HCT116 (cell line): Measurements from ENCODE around the gene PCGF2. TPM values are rescaled to one million over a fixed set of nuclear protein-coding genes. Genes with fewer than 3 reads are reported as not detected.

Experiments used
- ATAC-seq: fragments of 200-7000 bp; cut with Tn5 transposase; 2 replicates; pipeline ENCODE4 v1.9.1; 2020; ENCODE audit warnings: mild to moderate bottlenecking, moderate library complexity
- BruUV-seq: library from RNA; stranded (reverse); fragments of 400-500 nt; replicated peaks from 2 replicates; lab custom pipeline; 2021; lab: Mats Ljungman, UMichigan
- CTCF ChIA-PET: fragments of 300-600 bp; sonication (Branson Sonifier 250); formaldehyde crosslinking; loops from one replicate; lab custom pipeline; 2021; ENCODE audit warnings: antibody characterized with exemption; lab: Charles Lee
- POLR2A ChIA-PET: fragments of 300-600, 350-600 bp; sonication (Branson Sonifier 250); formaldehyde crosslinking; loops from one replicate; lab custom pipeline; 2021; ENCODE audit warnings: antibody characterized with exemption; lab: Charles Lee
- RAD21 ChIA-PET, 2 experiments: fragments of 300-600 bp; sonication (Branson Sonifier 250); formaldehyde crosslinking; loops; one replicate each; lab custom pipeline; 2023; ENCODE audit warnings: low total read pairs in 2 of 2; ENCODE audit not compliant: uncharacterized antibody in 2 of 2, unreplicated experiment in 2 of 2, low non-redundant PET in 1 of 2; lab: Charles Lee
- DNase-seq: peaks from one replicate; pipeline ENCODE4 v3.0.0-alpha.2; 2010; ENCODE audit warnings: low read depth, low spot score
- H2AFZ ChIP-seq: fragments of 200-600 bp; shearing (Covaris generic), sonication (generic); 2 replicates; pipeline ENCODE4 v1.6.1; 2017; ENCODE audit warnings: low read depth, mixed run types, mixed read lengths, antibody characterized with exemption, low read length; ENCODE audit not compliant: poor library complexity, severe bottlenecking
- H3K27ac ChIP-seq: 2 replicates; pipeline ENCODE4 v1.5.1; 2012; ENCODE audit warnings: low read depth, low read length
- H3K27me3 ChIP-seq: fragments of 200-600 bp; sonication (generic); 2 replicates; pipeline ENCODE4 v1.6.1; 2016; ENCODE audit warnings: mixed run types, low read length, mixed read lengths; ENCODE audit not compliant: insufficient read depth
- H3K36me3 ChIP-seq, 2 experiments: fragments of 200-500 bp in 1 of 2; fragments of 200-600 bp in 1 of 2; sonication (Bioruptor generic) in 1 of 2; sonication (generic) in 1 of 2; 2 replicates each; pipeline versions ENCODE4 v1.5.1 to v1.6.1; 2014 to 2016; ENCODE audit warnings: low read length in 2 of 2, inconsistent platforms in 1 of 2, mixed read lengths in 1 of 2, mixed run types in 1 of 2; ENCODE audit not compliant: insufficient read depth in 2 of 2, control insufficient read depth in 1 of 2
- H3K4me1 ChIP-seq, 2 experiments: fragments of 200-600 bp in 1 of 2; sonication (generic) in 1 of 2; 2 replicates each; pipeline versions ENCODE4 v1.5.1 to v1.6.1; 2012 to 2017; ENCODE audit warnings: low read length in 2 of 2, inconsistent platforms in 1 of 2, mild to moderate bottlenecking in 1 of 2, mixed read lengths in 1 of 2, mixed run types in 1 of 2, moderate library complexity in 1 of 2; ENCODE audit not compliant: insufficient read depth in 2 of 2, control insufficient read depth in 1 of 2
- H3K4me2 ChIP-seq: fragments of 200-600 bp; sonication (generic); 2 replicates; pipeline ENCODE4 v1.6.1; 2017; ENCODE audit warnings: mixed run types, low read length, mixed read lengths
- H3K4me3 ChIP-seq, 2 experiments: fragments of 200-600 bp in 1 of 2; sonication (generic) in 1 of 2; replicated peaks in 1 of 2; 2 replicates each; pipeline ENCODE4 v1.5.1; 2011 to 2016; ENCODE audit warnings: low read length in 2 of 2, control low read depth in 1 of 2, low read depth in 1 of 2, mild to moderate bottlenecking in 1 of 2, mixed read lengths in 1 of 2, mixed run types in 1 of 2
- H3K79me2 ChIP-seq: fragments of 200-600 bp; sonication (generic); 2 replicates; pipeline ENCODE4 v1.6.1; 2017; ENCODE audit warnings: mild to moderate bottlenecking, mixed run types, low read length, moderate library complexity, mixed read lengths; ENCODE audit not compliant: insufficient read depth
- H3K9ac ChIP-seq: fragments of 200-600 bp; sonication (generic); 2 replicates; pipeline ENCODE4 v1.6.1; 2016; ENCODE audit warnings: low read length, mixed read lengths
- H3K9me2 ChIP-seq: fragments of 200-600 bp; sonication (generic), shearing (Covaris generic); 2 replicates; pipeline ENCODE4 v1.6.1; 2017; ENCODE audit warnings: mixed run types, mild to moderate bottlenecking, moderate library complexity; ENCODE audit not compliant: insufficient read depth
- H3K9me3 ChIP-seq, 2 experiments: fragments of 200-500 bp in 1 of 2; fragments of 200-600 bp in 1 of 2; sonication (Bioruptor generic) in 1 of 2; sonication (generic) in 1 of 2; 2 replicates each; pipeline ENCODE4 v1.6.1; 2014 to 2017; ENCODE audit warnings: low read length in 2 of 2, mixed read lengths in 2 of 2, inconsistent platforms in 1 of 2, low read depth in 1 of 2, mild to moderate bottlenecking in 1 of 2, mixed run types in 1 of 2, moderate library complexity in 1 of 2; ENCODE audit not compliant: control insufficient read depth in 1 of 2, insufficient read depth in 1 of 2
- H4K20me1 ChIP-seq: fragments of 200-600 bp; sonication (generic), shearing (Covaris generic); 2 replicates; pipeline ENCODE4 v1.6.1; 2017; ENCODE audit warnings: mixed run types, mild to moderate bottlenecking, moderate library complexity; ENCODE audit not compliant: insufficient read depth
- CEBPB ChIP-seq: IDR thresholded peaks from 2 replicates; pipeline ENCODE4 v1.6.1; 2012; ENCODE audit warnings: low read depth
- CTCF ChIP-seq, 3 experiments: fragments of 200-600 bp in 1 of 3; sonication (generic) in 1 of 3; IDR thresholded peaks in 2 of 3; conservative IDR thresholded peaks in 1 of 3; 2 replicates each; pipeline ENCODE4 v1.5.1; 2012 to 2017; ENCODE audit warnings: low read depth in 2 of 3, low read length in 2 of 3, antibody characterized with exemption in 1 of 3, borderline replicate concordance in 1 of 3, control low read depth in 1 of 3, mild to moderate bottlenecking in 1 of 3, mixed read lengths in 1 of 3, mixed run types in 1 of 3, moderate library complexity in 1 of 3; ENCODE audit not compliant: insufficient read depth in 1 of 3
- EGR1 ChIP-seq: IDR thresholded peaks from 2 replicates; pipeline ENCODE4 v1.6.1; 2012; ENCODE audit warnings: low read depth
- EZH2phosphoT487 ChIP-seq: fragments of 200-600 bp; IDR thresholded peaks from 2 replicates; pipeline ENCODE4 v1.6.1; 2018; ENCODE audit warnings: antibody characterized with exemption, borderline replicate concordance
- FOSL1 ChIP-seq: IDR thresholded peaks from 2 replicates; pipeline ENCODE4 v1.6.1; 2012; ENCODE audit warnings: low read depth
- MAX ChIP-seq: IDR thresholded peaks from 2 replicates; pipeline ENCODE4 v1.6.1; 2012
- POLR2A ChIP-seq: IDR thresholded peaks from 2 replicates; pipeline ENCODE4 v1.7.0; 2011; ENCODE audit warnings: borderline replicate concordance; ENCODE audit not compliant: insufficient read depth, insufficient read length; ENCODE audit errors: extremely low read depth
- POLR2AphosphoS5 ChIP-seq: IDR thresholded peaks from 2 replicates; pipeline ENCODE4 v1.6.1; 2011; ENCODE audit warnings: mild to moderate bottlenecking, low read depth, low read length, moderate library complexity
- RAD21 ChIP-seq: IDR thresholded peaks from 2 replicates; pipeline ENCODE4 v1.6.1; 2012; ENCODE audit warnings: low read depth, mild to moderate bottlenecking
- REST ChIP-seq: IDR thresholded peaks from 2 replicates; pipeline ENCODE4 v1.6.1; 2012; ENCODE audit warnings: low read depth
- TCF7L2 ChIP-seq: IDR thresholded peaks from 2 replicates; pipeline ENCODE4 v1.7.0; 2011; ENCODE audit warnings: borderline replicate concordance, inconsistent platforms; ENCODE audit not compliant: insufficient read depth, insufficient read length; ENCODE audit errors: extremely low read depth
- intact Hi-C: fragments of 100-400 bp; cut with micrococcal nuclease; formaldehyde crosslinking; loops from 2 replicates; pipeline ENCODE4 v1.10.0; 2022
- total RNA-seq: library from RNA; stranded (reverse); gene quantifications from one replicate; pipeline ENCODE4 v1.2.1, GENCODE V29; 2021; ENCODE audit not compliant: unreplicated experiment

The PCGF2 gene
- total RNA-seq, 1 experiment from 2014 or later: 64.6 TPM

- ChIA-PET POLR2A (interaction anchor here (0.8 kb wide), 1 partner anchor 10 kb away, joined by 3 read pairs; no protein-coding TSS in a partner anchor), CTCF (interaction anchor here (0.6 to 2.5 kb wide), 19 partner anchors 11 to 177 kb away, joined by 3 to 19 read pairs (median 4); partner anchors contain the start of gene PCGF2), RAD21 (interaction anchor here (0.7 to 1.4 kb wide), 2 partner anchors 57 to 418 kb away, joined by 3 to 6 read pairs; no protein-coding TSS in a partner anchor)
- no peaks in the 10 kb centered on the region for H3K27me3 ChIP-seq
- ATAC-seq (peak; percentile 29), DNase-seq (no peak)
- intact Hi-C loops: loop anchor here (1.0 to 10.0 kb wide), 2 partner anchors 58 to 419 kb away; partner anchors contain the start of gene PLXDC1
- no peaks in the 10 kb centered on the region for H4K20me1 ChIP-seq
- H3K79me2 ChIP-seq: peaks cover 36% of the 10 kb centered on the region
- peaks cover 21 to 44% of the 10 kb centered on the region in 2 experiments for H3K36me3 ChIP-seq
- H3K4me1 ChIP-seq: peaks cover 8 to 26% of the 10 kb centered on the region in 2 experiments; a peak in 2 of 4 replicates
- H2AFZ ChIP-seq: no peak overlapping the region
- H3K9ac ChIP-seq: no peak overlapping the region
- H3K4me3 ChIP-seq: no peak overlapping the region
- no peak overlapping the region for H3K4me2 ChIP-seq
- H3K27ac ChIP-seq: peak overlapping the region; percentile 43; the same call in 1 of the 2 replicates
- BruUV-seq: TSS peak; percentile 43
- TF ChIP-seq POLR2AphosphoS5 (peak; percentile 43), EZH2phosphoT487 (no peak), CTCF (IDR thresholded peaks at IDR 0.05 in 2 of 3, conservative IDR thresholded peaks at IDR 0.05 in 1 of 3; ENCODE audit: borderline replicate concordance in 1 of 3, insufficient read depth in 1 of 3, low read depth in 2 of 3, low read length in 2 of 3) (peak; percentile 56 to 90 (median 90); a peak in 5 of 6 replicates), POLR2A (peak; percentile 7), REST (no peak), FOSL1 (no peak), MAX (no peak), EGR1 (no peak), RAD21 (peak; percentile 74), TCF7L2 (no peak), CEBPB (no peak)
- H3K9me3 ChIP-seq: no peaks in the 10 kb centered on the region
- no peaks in the 10 kb centered on the region for H3K9me2 ChIP-seq
These were observed 12.8 kb downstream of the PCGF2 start for GRCh38 chr17:38735161-38735997.
